Stimulated activated CD4-positive, alpha-beta T cell treated with anti-CD3 and anti-CD28 coated beads, TNF-alpha, amount 100 ng/mL, for 24 hours (primary cell): ENCODE measurements around the gene GDF11.

Source experiments
- DNase-seq, 3 experiments: peaks; one replicate each; pipeline ENCODE4 v3.0.0-alpha.2; 2020; ENCODE audit warnings: low read depth in 3 of 3

GDF11 gene

GRCh38 chr12:55795950-55796349 lies 53.0 kb downstream of the GDF11 start:
- no peak for DNase-seq

- no peak for DNase-seq
Observed at GRCh38 chr12:55797068-55797467, 54.1 kb downstream of the GDF11 start.

GRCh38 chr12:55797550-55797949 lies 54.6 kb downstream of the GDF11 start:
- no peak for DNase-seq
